ENCODE data around the gene GDPGP1.
"Not testable (repeated sequence)": the region's sequence is repeated elsewhere in the genome, so short reads cannot be mapped to it uniquely, and the experiment has no call there.

Gene GDPGP1

GRCh38 chr15:90234096-90234988, at the start of gene GDPGP1:
Gene GDPGP1, plus strand, starts transcription at chr15:90234209. Its CDS starts 6,700 bp downstream, at chr15:90240909.
- no peak for DNase-seq (ENCODE audit: low spot score)

- DNase-seq (ENCODE audit: low spot score) = peak; percentile 67
Measured at GRCh38 chr15:90184786-90185704, 49.0 kb upstream of the GDPGP1 start.

GRCh38 chr15:90187257-90187868, 46.6 kb upstream of the GDPGP1 start:
- DNase-seq (ENCODE audit: low spot score) = no peak

- not testable (repeated sequence) for DNase-seq (ENCODE audit: low spot score)
Measured at GRCh38 chr15:90188065-90188464, 45.9 kb upstream of the GDPGP1 start.

- DNase-seq (ENCODE audit: low spot score) = no peak
Measured at GRCh38 chr15:90188914-90189748, 44.9 kb upstream of the GDPGP1 start.

- DNase-seq (ENCODE audit: low spot score) = peak; percentile 72
Measured at GRCh38 chr15:90189781-90190467, 44.1 kb upstream of the GDPGP1 start.

GRCh38 chr15:90190606-90191343, 43.2 kb upstream of the GDPGP1 start:
- DNase-seq (ENCODE audit: low spot score) = peak; percentile 72

- DNase-seq (ENCODE audit: low spot score) = no peak
Measured at GRCh38 chr15:90191344-90191687, 42.7 kb upstream of the GDPGP1 start.

GRCh38 chr15:90191794-90192509, 42.1 kb upstream of the GDPGP1 start:
- peak; percentile 71 for DNase-seq (ENCODE audit: low spot score)

GRCh38 chr15:90192961-90193786, 40.8 kb upstream of the GDPGP1 start:
- no peak for DNase-seq (ENCODE audit: low spot score)

GRCh38 chr15:90194655-90195054, 39.4 kb upstream of the GDPGP1 start:
- no peak for DNase-seq (ENCODE audit: low spot score)

- no peak for DNase-seq (ENCODE audit: low spot score)
Measured at GRCh38 chr15:90200534-90201129, 33.4 kb upstream of the GDPGP1 start.

- DNase-seq (ENCODE audit: low spot score) = peak; percentile 63
Measured at GRCh38 chr15:90201130-90201943, 32.7 kb upstream of the GDPGP1 start, which contains the start of gene SEMA4B. Gene SEMA4B, plus strand, starts transcription at chr15:90201330. Its CDS starts 249 bp downstream, at chr15:90201579.

GRCh38 chr15:90201944-90202375, 32.0 kb upstream of the GDPGP1 start:
- DNase-seq (ENCODE audit: low spot score) = no peak

- no peak for DNase-seq (ENCODE audit: low spot score)
Measured at GRCh38 chr15:90202929-90203328, 31.1 kb upstream of the GDPGP1 start.

GRCh38 chr15:90203473-90203872, 30.5 kb upstream of the GDPGP1 start:
- no peak for DNase-seq (ENCODE audit: low spot score)

GRCh38 chr15:90203922-90204321, 30.1 kb upstream of the GDPGP1 start:
- no peak for DNase-seq (ENCODE audit: low spot score)
